GM23338 (cell line): Measurements from ENCODE around the gene MLPH. TPM values are rescaled to one million over a fixed set of nuclear protein-coding genes. Genes with fewer than 3 reads are reported as not detected.

Source experiments
- ATAC-seq: fragments of 200-7000 bp; cut with Tn5 transposase; 3 replicates; pipeline ENCODE4 v1.9.1; 2020
- DNase-seq: peaks from one replicate; pipeline ENCODE4 v3.0.0-alpha.2; 2015; ENCODE audit warnings: low spot score
- H2AFZ ChIP-seq: fragments of 200-600 bp; sonication (generic); 2 replicates; pipeline ENCODE4 v1.8.0; 2016; ENCODE audit warnings: antibody characterized with exemption, mild to moderate bottlenecking, moderate library complexity
- H3F3A ChIP-seq: fragments of 200-600 bp; sonication (generic); replicated peaks from 2 replicates; pipeline ENCODE4 v1.8.0; 2017; ENCODE audit warnings: antibody characterized with exemption, mixed run types, low read depth
- H3K27ac ChIP-seq: fragments of 200-600 bp; sonication (generic); 2 replicates; pipeline ENCODE4 v1.6.1; 2016; ENCODE audit warnings: low read depth
- H3K27me3 ChIP-seq: fragments of 200-600 bp; sonication (generic); 2 replicates; pipeline ENCODE4 v1.8.0; 2016; ENCODE audit warnings: mild to moderate bottlenecking, mixed run types, moderate library complexity; ENCODE audit not compliant: insufficient read depth
- H3K36me3 ChIP-seq: fragments of 200-600 bp; sonication (generic); 2 replicates; pipeline ENCODE4 v1.8.0; 2016; ENCODE audit warnings: mild to moderate bottlenecking; ENCODE audit not compliant: insufficient read depth
- H3K4me1 ChIP-seq: fragments of 200-600 bp; sonication (generic); 2 replicates; pipeline ENCODE4 v1.8.0; 2016; ENCODE audit warnings: mild to moderate bottlenecking, moderate library complexity; ENCODE audit not compliant: insufficient read depth
- H3K4me2 ChIP-seq: fragments of 200-600 bp; sonication (generic); 2 replicates; pipeline ENCODE4 v1.7.1; 2017; ENCODE audit warnings: mixed run types
- H3K4me3 ChIP-seq: fragments of 200-600 bp; sonication (generic); 2 replicates; pipeline ENCODE4 v1.6.1; 2016; ENCODE audit warnings: mixed run types
- H3K79me2 ChIP-seq: fragments of 200-600 bp; sonication (generic); replicated peaks from 2 replicates; pipeline ENCODE4 v1.8.0; 2017; ENCODE audit warnings: mild to moderate bottlenecking; ENCODE audit not compliant: insufficient read depth
- H3K9me2 ChIP-seq: fragments of 200-600 bp; sonication (generic); 2 replicates; pipeline ENCODE4 v1.8.0; 2017; ENCODE audit not compliant: insufficient read depth
- H4K20me1 ChIP-seq: fragments of 200-600 bp; sonication (generic); replicated peaks from 2 replicates; pipeline ENCODE4 v1.8.0; 2017; ENCODE audit warnings: mild to moderate bottlenecking; ENCODE audit not compliant: insufficient read depth
- H3K27ac Mint-ChIP-seq: 2 replicates; pipeline ENCODE4 v1.8.0; 2020; ENCODE audit warnings: inconsistent platforms, mild to moderate bottlenecking, moderate library complexity, mixed read lengths
- H3K27me3 Mint-ChIP-seq: 3 replicates; pipeline ENCODE4 v1.8.0; 2022; ENCODE audit warnings: low read depth, mild to moderate bottlenecking, moderate library complexity, mixed read lengths, inconsistent platforms; ENCODE audit not compliant: insufficient read depth, poor library complexity
- H3K36me3 Mint-ChIP-seq: 3 replicates; pipeline ENCODE4 v1.8.0; 2021; ENCODE audit warnings: low read depth, mild to moderate bottlenecking, inconsistent platforms, moderate library complexity, mixed read lengths
- H3K4me1 Mint-ChIP-seq: 3 replicates; pipeline ENCODE4 v1.8.0; 2020; ENCODE audit warnings: mild to moderate bottlenecking, inconsistent platforms, mixed read lengths
- H3K4me3 Mint-ChIP-seq: 3 replicates; pipeline ENCODE4 v1.8.0; 2021; ENCODE audit warnings: moderate library complexity, mild to moderate bottlenecking, inconsistent platforms, mixed read lengths
- H3K9me3 Mint-ChIP-seq: 3 replicates; pipeline ENCODE4 v1.8.0; 2020; ENCODE audit warnings: moderate library complexity, mild to moderate bottlenecking, inconsistent platforms, mixed read lengths
- CREB1 ChIP-seq: fragments of 250-450 bp; sonication (Bioruptor Pico); IDR thresholded peaks from 2 replicates; pipeline ENCODE4 v1.5.0; 2020; ENCODE audit warnings: low read depth, mild to moderate bottlenecking, moderate library complexity
- EZH2phosphoT487 ChIP-seq: fragments of 200-600 bp; sonication (generic); IDR thresholded peaks from one replicate; pipeline ENCODE4 v1.8.1; 2018; ENCODE audit warnings: antibody characterized with exemption; ENCODE audit not compliant: unreplicated experiment
- JUNB ChIP-seq: IDR thresholded peaks from one replicate; pipeline ENCODE4 v1.6.1; 2016; ENCODE audit warnings: antibody characterized with exemption; ENCODE audit not compliant: unreplicated experiment
- NANOG ChIP-seq: IDR thresholded peaks from 2 replicates; pipeline ENCODE4 v1.6.1; 2016; ENCODE audit warnings: antibody characterized with exemption, borderline replicate concordance
- POLR2AphosphoS5 ChIP-seq: IDR thresholded peaks from 2 replicates; pipeline ENCODE4 v1.6.1; 2016; ENCODE audit warnings: antibody characterized with exemption, low read depth
- STAT1 ChIP-seq: IDR thresholded peaks from one replicate; pipeline ENCODE4 v1.6.1; 2016; ENCODE audit warnings: antibody characterized with exemption; ENCODE audit not compliant: unreplicated experiment
- ZNF114 ChIP-seq: fragments of 250-450 bp; sonication (Bioruptor Pico); IDR thresholded peaks from 2 replicates; pipeline ENCODE4 v1.5.0; 2020; ENCODE audit warnings: mild to moderate bottlenecking, moderate library complexity
- ZNF331 ChIP-seq: fragments of 250-450 bp; sonication (Bioruptor Pico); IDR thresholded peaks from 2 replicates; pipeline ENCODE4 v1.5.0; 2020; ENCODE audit warnings: low read depth, mild to moderate bottlenecking, moderate library complexity
- polyA plus RNA-seq: library from polyadenylated mRNA; unstranded; fragments of >200 nt; fragmentation: Nextera tagmentation; extraction: Ambion mirVana; gene quantifications from 2 replicates; pipeline ENCODE4 v1.2.1, GENCODE V29; 2016
- total RNA-seq: library from RNA; depleted of rRNA; stranded (reverse); fragments of >200 nt; shearing (Covaris generic); gene quantifications from 2 replicates; pipeline ENCODE4 v1.2.3, GENCODE V29; 2014
- TF ChIP-seq, protein P1 (sequence below): IDR thresholded peaks from one replicate; pipeline ENCODE4 v1.6.1; 2018; ENCODE audit warnings: antibody characterized with exemption; ENCODE audit not compliant: unreplicated experiment
- TF ChIP-seq, protein P2 (sequence below), 2 experiments: fragments of 200-600 bp in 1 of 2; sonication (generic) in 1 of 2; conservative IDR thresholded peaks; 2 replicates each; pipeline versions ENCODE4 v1.5.1 to v1.6.1; 2016 to 2017; ENCODE audit warnings: antibody characterized with exemption in 2 of 2, low read depth in 2 of 2, mild to moderate bottlenecking in 2 of 2, moderate library complexity in 1 of 2

The MLPH gene
- total and polyA plus RNA-seq, 2 experiments from 2014 or later: 13.6 to 16.5 TPM

DNA sequence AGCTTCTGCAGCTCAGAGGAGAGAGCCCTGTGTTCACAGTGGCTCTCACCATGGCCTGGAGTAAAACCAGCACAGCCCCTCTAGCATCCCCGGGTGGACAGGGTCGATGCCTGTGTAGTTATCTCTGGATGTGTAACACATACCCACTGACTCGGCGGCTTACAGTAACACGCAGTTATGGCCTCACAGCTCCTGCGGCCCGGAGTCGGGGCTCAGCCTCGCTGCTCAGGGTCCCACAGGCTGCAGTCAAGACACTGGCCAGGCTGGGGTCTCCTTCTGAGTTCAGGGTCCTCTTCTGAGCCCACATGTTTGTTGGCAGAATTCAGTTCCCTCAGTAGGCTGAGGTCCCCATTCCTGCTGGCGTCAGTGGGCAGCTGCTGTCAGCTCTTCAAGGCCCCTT lies 106.0 kb downstream of the MLPH start (continued):
- TF ChIP-seq, protein P1, sequence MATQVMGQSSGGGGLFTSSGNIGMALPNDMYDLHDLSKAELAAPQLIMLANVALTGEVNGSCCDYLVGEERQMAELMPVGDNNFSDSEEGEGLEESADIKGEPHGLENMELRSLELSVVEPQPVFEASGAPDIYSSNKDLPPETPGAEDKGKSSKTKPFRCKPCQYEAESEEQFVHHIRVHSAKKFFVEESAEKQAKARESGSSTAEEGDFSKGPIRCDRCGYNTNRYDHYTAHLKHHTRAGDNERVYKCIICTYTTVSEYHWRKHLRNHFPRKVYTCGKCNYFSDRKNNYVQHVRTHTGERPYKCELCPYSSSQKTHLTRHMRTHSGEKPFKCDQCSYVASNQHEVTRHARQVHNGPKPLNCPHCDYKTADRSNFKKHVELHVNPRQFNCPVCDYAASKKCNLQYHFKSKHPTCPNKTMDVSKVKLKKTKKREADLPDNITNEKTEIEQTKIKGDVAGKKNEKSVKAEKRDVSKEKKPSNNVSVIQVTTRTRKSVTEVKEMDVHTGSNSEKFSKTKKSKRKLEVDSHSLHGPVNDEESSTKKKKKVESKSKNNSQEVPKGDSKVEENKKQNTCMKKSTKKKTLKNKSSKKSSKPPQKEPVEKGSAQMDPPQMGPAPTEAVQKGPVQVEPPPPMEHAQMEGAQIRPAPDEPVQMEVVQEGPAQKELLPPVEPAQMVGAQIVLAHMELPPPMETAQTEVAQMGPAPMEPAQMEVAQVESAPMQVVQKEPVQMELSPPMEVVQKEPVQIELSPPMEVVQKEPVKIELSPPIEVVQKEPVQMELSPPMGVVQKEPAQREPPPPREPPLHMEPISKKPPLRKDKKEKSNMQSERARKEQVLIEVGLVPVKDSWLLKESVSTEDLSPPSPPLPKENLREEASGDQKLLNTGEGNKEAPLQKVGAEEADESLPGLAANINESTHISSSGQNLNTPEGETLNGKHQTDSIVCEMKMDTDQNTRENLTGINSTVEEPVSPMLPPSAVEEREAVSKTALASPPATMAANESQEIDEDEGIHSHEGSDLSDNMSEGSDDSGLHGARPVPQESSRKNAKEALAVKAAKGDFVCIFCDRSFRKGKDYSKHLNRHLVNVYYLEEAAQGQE: no peak
- TF ChIP-seq EZH2phosphoT487 (no peak), NANOG (no peak), JUNB (no peak), CREB1 (CRISPR knock-in tag) (no peak), POLR2AphosphoS5 (no peak)
- TF ChIP-seq, protein P2, sequence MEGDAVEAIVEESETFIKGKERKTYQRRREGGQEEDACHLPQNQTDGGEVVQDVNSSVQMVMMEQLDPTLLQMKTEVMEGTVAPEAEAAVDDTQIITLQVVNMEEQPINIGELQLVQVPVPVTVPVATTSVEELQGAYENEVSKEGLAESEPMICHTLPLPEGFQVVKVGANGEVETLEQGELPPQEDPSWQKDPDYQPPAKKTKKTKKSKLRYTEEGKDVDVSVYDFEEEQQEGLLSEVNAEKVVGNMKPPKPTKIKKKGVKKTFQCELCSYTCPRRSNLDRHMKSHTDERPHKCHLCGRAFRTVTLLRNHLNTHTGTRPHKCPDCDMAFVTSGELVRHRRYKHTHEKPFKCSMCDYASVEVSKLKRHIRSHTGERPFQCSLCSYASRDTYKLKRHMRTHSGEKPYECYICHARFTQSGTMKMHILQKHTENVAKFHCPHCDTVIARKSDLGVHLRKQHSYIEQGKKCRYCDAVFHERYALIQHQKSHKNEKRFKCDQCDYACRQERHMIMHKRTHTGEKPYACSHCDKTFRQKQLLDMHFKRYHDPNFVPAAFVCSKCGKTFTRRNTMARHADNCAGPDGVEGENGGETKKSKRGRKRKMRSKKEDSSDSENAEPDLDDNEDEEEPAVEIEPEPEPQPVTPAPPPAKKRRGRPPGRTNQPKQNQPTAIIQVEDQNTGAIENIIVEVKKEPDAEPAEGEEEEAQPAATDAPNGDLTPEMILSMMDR (conservative IDR thresholded peaks at IDR 0.05; ENCODE audit: low read depth in 2 of 2): no peak

DNA sequence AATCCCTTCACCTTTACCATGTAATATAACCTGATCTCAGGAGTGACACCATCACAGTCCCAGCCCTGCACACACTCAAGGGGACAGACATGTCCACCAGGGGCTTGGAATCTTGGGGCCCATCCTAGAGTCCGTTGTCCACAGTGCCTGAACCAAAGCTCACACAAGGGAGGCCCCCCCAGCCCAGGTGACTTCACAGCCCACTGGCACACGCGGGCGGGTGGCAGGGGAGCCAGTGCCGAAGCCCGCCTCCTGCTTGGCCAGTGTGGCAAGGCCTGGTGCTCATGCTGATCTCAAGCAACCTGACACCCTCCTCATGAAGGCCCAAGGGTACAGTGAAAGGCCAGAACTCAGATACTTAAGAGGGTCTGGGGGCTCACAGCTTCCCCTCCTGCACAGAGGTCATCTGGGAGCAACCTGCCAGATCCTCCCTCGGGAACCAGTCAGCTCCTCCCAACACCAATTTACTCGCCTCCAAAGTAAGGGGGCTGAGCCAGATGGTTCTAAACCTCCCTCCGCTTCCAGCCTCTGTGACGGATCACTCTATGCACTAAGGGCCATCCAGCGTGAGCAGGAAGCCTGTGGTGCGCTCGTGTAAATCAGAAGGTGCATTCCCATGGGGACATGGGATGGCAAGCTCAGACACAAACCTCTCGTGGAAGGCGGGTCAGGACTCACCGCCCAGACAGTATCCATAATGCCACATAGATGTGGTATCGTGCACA lies 106.7 kb downstream of the MLPH start:
- TF ChIP-seq STAT1 (no peak), EZH2phosphoT487 (no peak), ZNF331 (CRISPR knock-in tag) (no peak), ZNF114 (no peak)
- TF ChIP-seq, protein P1: no peak
- TF ChIP-seq, protein P2 (conservative IDR thresholded peaks at IDR 0.05; ENCODE audit: low read depth in 2 of 2): no peak
- H4K20me1 ChIP-seq: no peaks in the 10 kb centered on the region
- Mint-ChIP-seq H3K4me1 (peaks cover 71% of the 10 kb centered on the region), H3K27me3 (peaks cover 17% of the 10 kb centered on the region), H3K36me3 (peaks cover 3% of the 10 kb centered on the region; the same call in 1 of the 3 replicates), H3K4me3 (peak overlapping the region; percentile 28; the same call in 1 of the 3 replicates), H3K9me3 (no peaks in the 10 kb centered on the region; the same call in 2 of the 3 replicates), H3K27ac (peak overlapping the region; percentile 63)
- peak overlapping the region; percentile 42 for H3K4me2 ChIP-seq
- ATAC-seq (peak; percentile 8), DNase-seq (no peak)
- H3K79me2 ChIP-seq: peaks cover 10% of the 10 kb centered on the region; the same call in 1 of the 2 replicates
- H2AFZ ChIP-seq: 0 out of 2 replicates have a peak overlapping the region, but pooled peaks have one; percentile 32
- no peaks in the 10 kb centered on the region for H3K9me2 ChIP-seq
- no peaks in the 10 kb centered on the region for H3K36me3 ChIP-seq
- peaks cover 39% of the 10 kb centered on the region for H3K4me1 ChIP-seq
- H3K27ac ChIP-seq: peak overlapping the region; percentile 87; the same call in 1 of the 2 replicates
- H3F3A ChIP-seq: 0 out of 2 replicates have a peak, but pooled peaks cover 9% of the 10 kb centered on the region
- no peaks in the 10 kb centered on the region for H3K27me3 ChIP-seq
- no peak overlapping the region for H3K4me3 ChIP-seq
